Neural cell (in vitro differentiated cells): Measurements from ENCODE around the gene ME1.

Experiments
- EP300 ChIP-seq: fragments of 450-650 bp; conservative IDR thresholded peaks from 2 replicates; pipeline ENCODE4 v1.6.1; 2014; ENCODE audit warnings: antibody characterized with exemption, mild to moderate bottlenecking, moderate library complexity; ENCODE audit not compliant: poor library complexity, severe bottlenecking
- EZH2 ChIP-seq: fragments of 200-600, 300-800 bp; shearing (Covaris generic), sonication (generic); IDR thresholded peaks from 2 replicates; pipeline ENCODE4 v1.6.1; 2014; ENCODE audit warnings: antibody characterized with exemption, low read length, borderline replicate concordance, mild to moderate bottlenecking; ENCODE audit not compliant: insufficient read depth, poor library complexity, severe bottlenecking
- MXI1 ChIP-seq: fragments of 450-650 bp; conservative IDR thresholded peaks from 2 replicates; pipeline ENCODE4 v1.6.1; 2014; ENCODE audit warnings: antibody characterized with exemption, mild to moderate bottlenecking; ENCODE audit not compliant: poor library complexity, severe bottlenecking
- POLR2AphosphoS5 ChIP-seq: IDR thresholded peaks from 2 replicates; pipeline ENCODE4 v1.6.1; 2012
- RAD21 ChIP-seq: fragments of 450-650 bp; conservative IDR thresholded peaks from 2 replicates; pipeline ENCODE4 v1.6.1; 2014; ENCODE audit warnings: antibody characterized with exemption, mild to moderate bottlenecking, moderate library complexity
- TF ChIP-seq, protein P1 (sequence below): fragments of 450-650 bp; IDR thresholded peaks from 2 replicates; pipeline ENCODE4 v1.5.1; 2014; ENCODE audit warnings: antibody characterized with exemption, mild to moderate bottlenecking, moderate library complexity; ENCODE audit not compliant: poor library complexity, severe bottlenecking
- TF ChIP-seq, protein P2 (sequence below): IDR thresholded peaks from 2 replicates; pipeline ENCODE4 v1.6.1; 2012; ENCODE audit warnings: borderline replicate concordance

DNA sequence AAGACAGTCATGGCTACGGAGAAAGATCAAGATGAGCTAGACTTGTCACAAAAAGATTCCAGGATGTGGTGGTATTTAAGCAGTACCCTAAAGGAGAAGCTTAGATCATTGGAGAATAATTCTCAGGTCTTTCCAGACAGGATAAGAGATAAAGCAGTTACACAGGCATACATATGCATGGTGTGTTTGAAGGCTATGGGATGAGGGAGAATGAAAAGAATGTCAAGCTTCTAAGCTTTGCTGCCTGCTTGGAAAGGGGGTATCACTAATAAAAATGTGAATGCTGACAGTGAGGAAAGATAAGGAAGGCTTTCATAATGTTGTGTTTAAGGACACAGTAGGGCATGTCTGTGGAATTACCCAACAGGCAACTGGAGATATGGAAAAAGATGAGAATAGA, 209.6 kb downstream of the ME1 start:
- no peak for TF ChIP-seq MXI1
- TF ChIP-seq, protein P1, sequence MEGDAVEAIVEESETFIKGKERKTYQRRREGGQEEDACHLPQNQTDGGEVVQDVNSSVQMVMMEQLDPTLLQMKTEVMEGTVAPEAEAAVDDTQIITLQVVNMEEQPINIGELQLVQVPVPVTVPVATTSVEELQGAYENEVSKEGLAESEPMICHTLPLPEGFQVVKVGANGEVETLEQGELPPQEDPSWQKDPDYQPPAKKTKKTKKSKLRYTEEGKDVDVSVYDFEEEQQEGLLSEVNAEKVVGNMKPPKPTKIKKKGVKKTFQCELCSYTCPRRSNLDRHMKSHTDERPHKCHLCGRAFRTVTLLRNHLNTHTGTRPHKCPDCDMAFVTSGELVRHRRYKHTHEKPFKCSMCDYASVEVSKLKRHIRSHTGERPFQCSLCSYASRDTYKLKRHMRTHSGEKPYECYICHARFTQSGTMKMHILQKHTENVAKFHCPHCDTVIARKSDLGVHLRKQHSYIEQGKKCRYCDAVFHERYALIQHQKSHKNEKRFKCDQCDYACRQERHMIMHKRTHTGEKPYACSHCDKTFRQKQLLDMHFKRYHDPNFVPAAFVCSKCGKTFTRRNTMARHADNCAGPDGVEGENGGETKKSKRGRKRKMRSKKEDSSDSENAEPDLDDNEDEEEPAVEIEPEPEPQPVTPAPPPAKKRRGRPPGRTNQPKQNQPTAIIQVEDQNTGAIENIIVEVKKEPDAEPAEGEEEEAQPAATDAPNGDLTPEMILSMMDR = no peak
- TF ChIP-seq RAD21 = no peak
- TF ChIP-seq EZH2 = no peak
- no peak for TF ChIP-seq EP300
- TF ChIP-seq POLR2AphosphoS5 = no peak
- TF ChIP-seq, protein P2, sequence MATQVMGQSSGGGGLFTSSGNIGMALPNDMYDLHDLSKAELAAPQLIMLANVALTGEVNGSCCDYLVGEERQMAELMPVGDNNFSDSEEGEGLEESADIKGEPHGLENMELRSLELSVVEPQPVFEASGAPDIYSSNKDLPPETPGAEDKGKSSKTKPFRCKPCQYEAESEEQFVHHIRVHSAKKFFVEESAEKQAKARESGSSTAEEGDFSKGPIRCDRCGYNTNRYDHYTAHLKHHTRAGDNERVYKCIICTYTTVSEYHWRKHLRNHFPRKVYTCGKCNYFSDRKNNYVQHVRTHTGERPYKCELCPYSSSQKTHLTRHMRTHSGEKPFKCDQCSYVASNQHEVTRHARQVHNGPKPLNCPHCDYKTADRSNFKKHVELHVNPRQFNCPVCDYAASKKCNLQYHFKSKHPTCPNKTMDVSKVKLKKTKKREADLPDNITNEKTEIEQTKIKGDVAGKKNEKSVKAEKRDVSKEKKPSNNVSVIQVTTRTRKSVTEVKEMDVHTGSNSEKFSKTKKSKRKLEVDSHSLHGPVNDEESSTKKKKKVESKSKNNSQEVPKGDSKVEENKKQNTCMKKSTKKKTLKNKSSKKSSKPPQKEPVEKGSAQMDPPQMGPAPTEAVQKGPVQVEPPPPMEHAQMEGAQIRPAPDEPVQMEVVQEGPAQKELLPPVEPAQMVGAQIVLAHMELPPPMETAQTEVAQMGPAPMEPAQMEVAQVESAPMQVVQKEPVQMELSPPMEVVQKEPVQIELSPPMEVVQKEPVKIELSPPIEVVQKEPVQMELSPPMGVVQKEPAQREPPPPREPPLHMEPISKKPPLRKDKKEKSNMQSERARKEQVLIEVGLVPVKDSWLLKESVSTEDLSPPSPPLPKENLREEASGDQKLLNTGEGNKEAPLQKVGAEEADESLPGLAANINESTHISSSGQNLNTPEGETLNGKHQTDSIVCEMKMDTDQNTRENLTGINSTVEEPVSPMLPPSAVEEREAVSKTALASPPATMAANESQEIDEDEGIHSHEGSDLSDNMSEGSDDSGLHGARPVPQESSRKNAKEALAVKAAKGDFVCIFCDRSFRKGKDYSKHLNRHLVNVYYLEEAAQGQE = no peak
